Tibial nerve (tissue), 3 donors: ENCODE results near the gene MPDU1.

ENCODE experiments used
- CTCF ChIP-seq, 5 experiments: fragments of 200-600 bp in 3 of 5; fragments of 450-650 bp in 2 of 5; sonication (generic) in 3 of 5; IDR thresholded peaks; one replicate each; pipeline ENCODE4 v1.5.1; 2016 to 2019; ENCODE audit warnings: antibody characterized with exemption in 5 of 5, mild to moderate bottlenecking in 3 of 5, moderate library complexity in 2 of 5
- POLR2A ChIP-seq, 2 donors: fragments of 450-650 bp; IDR thresholded peaks; one replicate each; pipeline ENCODE4 v1.6.1; 2017; ENCODE audit warnings: antibody characterized with exemption in 2 of 2, mild to moderate bottlenecking in 2 of 2, moderate library complexity in 2 of 2

- TF ChIP-seq CTCF (IDR thresholded peaks at IDR 0.05) (no peak), POLR2A (IDR thresholded peaks at IDR 0.05) (no peak)
These were observed 8.9 kb downstream of the MPDU1 start for GRCh38 chr17:7592422-7593021.
